Naive thymus-derived CD4-positive, alpha-beta T cell (primary cell): Measurements from ENCODE around the gene ABCC9. TPM values are rescaled to one million over a fixed set of nuclear protein-coding genes. Genes with fewer than 3 reads are reported as not detected.
"Not testable (repeated sequence)": the region's sequence is repeated elsewhere in the genome, so short reads cannot be mapped to it uniquely, and the experiment has no call there.

Experiments
- ATAC-seq: fragments of 150-1000 bp; cut with Tn5 transposase; 2 replicates; pipeline ENCODE4 v1.10.0; 2021; ENCODE audit warnings: mild to moderate bottlenecking, moderate library complexity
- CTCF ChIA-PET: fragments of 350-600 bp; sonication (Branson Sonifier 250); formaldehyde crosslinking; loops from one replicate; lab custom pipeline; 2021; ENCODE audit warnings: antibody characterized with exemption; lab: Charles Lee
- POLR2A ChIA-PET: fragments of 350-600 bp; sonication (Branson Sonifier 250); formaldehyde crosslinking; loops from one replicate; lab custom pipeline; 2021; ENCODE audit warnings: antibody characterized with exemption, inconsistent platforms; lab: Charles Lee
- DNase-seq, 9 donors: peaks; one replicate each; pipeline versions ENCODE4 v3.0.0 to v3.0.0-alpha.2; 2020 to 2022; ENCODE audit warnings: mixed read lengths in 1 of 9
- H3K27ac ChIP-seq: one replicate; pipeline ENCODE4 v1.7.0; 2013; ENCODE audit warnings: mild to moderate bottlenecking, low read depth, low read length, moderate library complexity
- H3K27me3 ChIP-seq, 2 donors: one replicate each; pipeline ENCODE4 v1.7.0; 2013; ENCODE audit warnings: low read length in 2 of 2, mild to moderate bottlenecking in 2 of 2, moderate library complexity in 2 of 2; ENCODE audit not compliant: control insufficient read depth in 2 of 2, insufficient read depth in 2 of 2
- H3K36me3 ChIP-seq, 3 experiments: 1 replicate in 2 of 3; 2 replicates in 1 of 3; pipeline ENCODE4 v1.7.0; 2013; ENCODE audit warnings: low read length in 3 of 3, mild to moderate bottlenecking in 3 of 3, moderate library complexity in 1 of 3; ENCODE audit not compliant: insufficient read depth in 3 of 3, control insufficient read depth in 2 of 3
- H3K4me1 ChIP-seq, 2 donors: one replicate each; pipeline ENCODE4 v1.7.0; 2013; ENCODE audit warnings: low read length in 2 of 2, mild to moderate bottlenecking in 2 of 2, moderate library complexity in 1 of 2; ENCODE audit not compliant: control insufficient read depth in 2 of 2, insufficient read depth in 2 of 2
- H3K4me3 ChIP-seq: 2 replicates; pipeline ENCODE4 v1.7.0; 2013; ENCODE audit warnings: mild to moderate bottlenecking, low read length
- H3K9me3 ChIP-seq, 3 experiments: 1 replicate in 2 of 3; 2 replicates in 1 of 3; pipeline ENCODE4 v1.7.0; 2013; ENCODE audit warnings: low read length in 3 of 3; ENCODE audit not compliant: control insufficient read depth in 2 of 3
- H3K27ac Mint-ChIP-seq, 9 donors: one replicate each; pipeline ENCODE4 v1.8.0; 2020 to 2022; ENCODE audit warnings: mixed read lengths in 9 of 9, mild to moderate bottlenecking in 8 of 9, moderate library complexity in 5 of 9, inconsistent platforms in 2 of 9
- H3K27me3 Mint-ChIP-seq, 5 donors: one replicate each; pipeline ENCODE4 v1.8.0; 2021 to 2022; ENCODE audit warnings: mixed read lengths in 5 of 5, mild to moderate bottlenecking in 1 of 5
- H3K36me3 Mint-ChIP-seq, 5 donors: one replicate each; pipeline ENCODE4 v1.8.0; 2020 to 2022; ENCODE audit warnings: mixed read lengths in 5 of 5, mild to moderate bottlenecking in 3 of 5, inconsistent platforms in 1 of 5
- H3K4me1 Mint-ChIP-seq, 7 donors: one replicate each; pipeline ENCODE4 v1.8.0; 2020 to 2022; ENCODE audit warnings: mixed read lengths in 7 of 7, mild to moderate bottlenecking in 3 of 7, inconsistent platforms in 1 of 7
- H3K4me3 Mint-ChIP-seq, 10 donors: one replicate each; pipeline ENCODE4 v1.8.0; 2020 to 2022; ENCODE audit warnings: mild to moderate bottlenecking in 10 of 10, mixed read lengths in 10 of 10, moderate library complexity in 6 of 10, inconsistent platforms in 2 of 10
- H3K9me3 Mint-ChIP-seq, 11 donors: one replicate each; pipeline ENCODE4 v1.8.0; 2020 to 2022; ENCODE audit warnings: mixed read lengths in 11 of 11, mild to moderate bottlenecking in 4 of 11, inconsistent platforms in 1 of 11, moderate library complexity in 1 of 11
- intact Hi-C, 2 donors: fragments of 100-400 bp; cut with micrococcal nuclease; formaldehyde crosslinking; loops; one replicate each; pipeline ENCODE4 v1.15.1; 2023
- polyA plus RNA-seq, 2 donors: library from polyadenylated mRNA; unstranded; fragments of 300-500 nt; fragmentation: Illumina TruSeq; gene quantifications; one replicate each; pipeline ENCODE4 v1.2.3, GENCODE V29; 2021
- total RNA-seq, 6 experiments: library from RNA in 5 of 6; stranded (reverse) in 5 of 6; gene quantifications; 1 replicate in 5 of 6; 2 replicates in 1 of 6; pipeline ENCODE4 v1.2.3 and lab custom pipeline; 2021 to 2026

The ABCC9 gene
- total and polyA plus RNA-seq, 7 experiments from 2014 or later: 0.05 TPM; not detected in 6

DNA sequence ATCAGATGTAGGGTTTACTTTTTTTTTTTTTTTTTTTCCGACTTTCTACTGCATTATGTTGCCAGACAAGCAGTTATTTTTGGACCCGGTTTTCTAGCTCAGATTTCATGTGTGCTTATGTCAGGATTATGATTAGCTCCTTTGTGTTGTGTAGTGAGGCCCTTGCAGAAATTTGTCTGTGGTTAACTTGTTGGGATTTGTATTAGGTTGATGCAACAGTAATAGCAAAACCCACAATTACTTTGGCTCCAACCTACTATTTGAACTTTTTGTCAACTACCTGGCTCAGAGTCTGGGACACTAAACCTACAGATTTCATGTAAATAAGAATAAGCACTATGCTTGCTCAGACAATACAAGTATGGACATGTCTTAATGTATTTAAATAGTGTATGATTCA lies 122.6 kb downstream of the ABCC9 start:
- ChIA-PET POLR2A (no interaction called here), CTCF (no interaction called here)
- Mint-ChIP-seq H3K27ac (no peak overlapping the region), H3K27me3 (peaks cover 0 to 13% (median 10%) of the 10 kb centered on the region in 5 donors), H3K9me3 (peaks cover 0 to 2% (median 0%) of the 10 kb centered on the region in 11 donors), H3K4me3 (no peak overlapping the region), H3K36me3 (no peaks in the 10 kb centered on the region), H3K4me1 (peaks cover 0 to 2% (median 0%) of the 10 kb centered on the region in 7 donors)
- no peaks in the 10 kb centered on the region for H3K36me3 ChIP-seq
- no peak overlapping the region for H3K27ac ChIP-seq
- H3K4me3 ChIP-seq: no peak overlapping the region
- H3K4me1 ChIP-seq: no peaks in the 10 kb centered on the region
- no peaks in the 10 kb centered on the region for H3K27me3 ChIP-seq
- H3K9me3 ChIP-seq: no peaks in the 10 kb centered on the region
- no peak for DNase-seq
- intact Hi-C loops: no loop called here
- ATAC-seq: no peak

DNA sequence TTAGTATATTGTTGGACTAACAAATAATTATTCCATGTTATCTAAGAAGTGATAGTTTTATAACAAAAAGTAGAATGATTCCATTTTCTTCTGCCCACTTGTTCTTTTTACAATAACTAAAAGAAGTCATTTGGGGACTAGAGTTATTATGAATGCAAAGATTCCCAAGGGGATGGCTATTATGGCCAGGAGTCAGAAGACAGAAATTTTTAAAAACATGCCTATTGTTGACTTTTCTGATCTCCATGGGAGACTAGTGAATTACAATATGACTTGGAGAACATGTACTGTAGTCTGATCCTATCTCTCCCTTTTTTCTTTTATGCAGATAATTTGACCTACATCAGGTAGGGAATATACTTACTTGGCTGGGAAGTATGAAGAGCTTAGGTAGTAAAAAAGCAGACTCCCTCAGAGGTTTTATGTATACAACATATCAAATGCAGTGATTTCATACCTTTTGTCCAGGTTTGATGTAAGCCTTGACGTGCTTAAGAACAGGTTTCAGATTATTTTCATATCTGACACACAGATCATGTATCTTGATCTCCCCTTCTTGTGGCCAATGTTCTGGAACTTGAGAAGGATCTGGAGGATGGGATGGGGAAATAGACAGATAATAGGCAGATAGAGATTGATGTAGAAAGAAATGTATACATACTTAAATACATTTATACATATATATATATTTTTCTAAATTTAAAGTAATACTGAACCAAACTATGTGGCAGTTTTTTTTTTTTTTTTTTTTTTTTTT lies 125.7 kb downstream of the ABCC9 start:
- Histone ChIP-seq H3K9me3 (no peaks in the 10 kb centered on the region), H3K27ac (no peak overlapping the region), H3K4me1 (no peaks in the 10 kb centered on the region), H3K27me3 (no peaks in the 10 kb centered on the region), H3K36me3 (no peaks in the 10 kb centered on the region), H3K4me3 (no peak overlapping the region)
- Mint-ChIP-seq H3K36me3 (no peaks in the 10 kb centered on the region), H3K27ac (no peak overlapping the region), H3K27me3 (peaks cover 0 to 11% (median 6%) of the 10 kb centered on the region in 5 donors), H3K9me3 (peaks cover 0 to 8% (median 0%) of the 10 kb centered on the region in 11 donors), H3K4me1 (no peaks in the 10 kb centered on the region), H3K4me3 (no peak overlapping the region)
- CTCF ChIA-PET: no interaction called here
- intact Hi-C loops: no loop called here
- POLR2A ChIA-PET: no interaction called here
- DNase-seq: no peak
- ATAC-seq: no peak

DNA sequence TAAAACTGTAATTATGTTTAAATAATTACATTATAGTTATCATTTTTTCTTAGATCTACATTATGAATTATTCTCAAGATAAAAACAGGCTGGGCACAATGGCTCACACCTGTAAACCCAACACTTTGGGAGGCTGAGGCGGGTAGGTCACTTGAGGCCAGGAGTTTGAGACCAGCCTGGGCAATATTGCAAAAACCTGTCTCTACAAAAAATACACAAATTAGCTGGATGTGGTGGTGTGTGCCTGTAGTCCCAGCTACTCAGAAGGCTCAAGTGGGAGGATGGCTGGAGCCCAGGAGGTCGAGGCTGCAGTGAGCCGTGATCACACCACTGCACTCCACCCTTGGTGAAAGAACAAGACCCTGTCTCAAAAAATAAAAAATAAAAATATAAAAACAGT lies 126.4 kb downstream of the ABCC9 start:
- POLR2A ChIA-PET: no interaction called here
- no peak for DNase-seq
- Histone ChIP-seq H3K9me3 (no peaks in the 10 kb centered on the region), H3K4me3 (no peak overlapping the region), H3K4me1 (no peaks in the 10 kb centered on the region), H3K36me3 (no peaks in the 10 kb centered on the region), H3K27ac (no peak overlapping the region), H3K27me3 (no peaks in the 10 kb centered on the region)
- ATAC-seq: no peak
- peaks cover 0 to 11% (median 5%) of the 10 kb centered on the region in 5 donors for H3K27me3 Mint-ChIP-seq
- H3K36me3 Mint-ChIP-seq: no peaks in the 10 kb centered on the region
- no peaks in the 10 kb centered on the region for H3K4me1 Mint-ChIP-seq
- intact Hi-C loops: no loop called here
- H3K4me3 Mint-ChIP-seq: no peak overlapping the region
- peaks cover 0 to 13% (median 3%) of the 10 kb centered on the region in 11 donors for H3K9me3 Mint-ChIP-seq
- CTCF ChIA-PET: no interaction called here
- no peak overlapping the region for H3K27ac Mint-ChIP-seq

DNA sequence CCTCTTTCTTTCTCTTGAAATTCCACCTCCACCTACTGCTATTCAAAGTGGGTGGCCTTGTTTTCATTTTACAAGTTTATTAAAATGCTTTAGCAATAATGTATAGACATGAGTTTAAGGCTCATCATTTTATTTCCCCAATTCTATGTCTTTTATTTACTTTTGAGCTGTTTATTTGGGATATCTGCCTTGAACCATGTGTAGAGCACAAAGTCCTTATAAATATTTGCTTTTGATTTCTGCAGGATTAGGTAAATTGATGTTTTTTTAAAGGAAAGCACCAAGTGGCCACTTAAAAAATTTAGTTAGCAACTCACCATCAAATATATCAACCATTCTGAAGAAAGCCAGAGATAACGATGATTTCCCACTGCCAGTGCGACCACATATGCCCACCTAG lies 126.9 kb downstream of the ABCC9 start:
- no peak for DNase-seq
- Histone ChIP-seq H3K4me1 (no peaks in the 10 kb centered on the region), H3K27ac (no peak overlapping the region), H3K9me3 (no peaks in the 10 kb centered on the region), H3K27me3 (no peaks in the 10 kb centered on the region), H3K36me3 (no peaks in the 10 kb centered on the region), H3K4me3 (no peak overlapping the region)
- no peak overlapping the region for H3K4me3 Mint-ChIP-seq
- peaks cover 0 to 13% (median 3%) of the 10 kb centered on the region in 11 donors for H3K9me3 Mint-ChIP-seq
- ChIA-PET POLR2A (no interaction called here), CTCF (no interaction called here)
- H3K27ac Mint-ChIP-seq: peak overlapping the region in 1 of 9 donors; percentile 7
- H3K36me3 Mint-ChIP-seq: no peaks in the 10 kb centered on the region
- intact Hi-C loops: no loop called here
- no peaks in the 10 kb centered on the region for H3K4me1 Mint-ChIP-seq
- peaks cover 0 to 11% (median 5%) of the 10 kb centered on the region in 5 donors for H3K27me3 Mint-ChIP-seq
- ATAC-seq: no peak

DNA sequence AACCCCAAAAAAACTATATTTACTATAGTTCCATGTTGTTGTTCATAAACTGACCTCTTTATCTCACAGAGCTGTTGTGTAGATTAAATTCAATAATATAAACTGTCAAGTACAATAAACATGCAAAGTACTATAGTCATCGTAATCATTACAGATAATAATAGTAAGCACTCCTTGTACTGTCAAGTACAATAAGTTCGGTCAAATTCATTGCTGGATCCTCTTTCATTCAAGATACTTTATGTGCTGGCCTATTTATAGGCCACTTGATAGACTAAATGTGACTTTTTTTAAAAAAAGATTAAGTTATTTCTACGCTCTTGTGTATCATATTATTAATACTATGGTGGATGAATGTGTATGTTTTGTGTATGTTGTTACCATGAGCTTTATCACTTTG lies 127.5 kb downstream of the ABCC9 start:
- Mint-ChIP-seq H3K27me3 (peaks cover 0 to 11% (median 5%) of the 10 kb centered on the region in 5 donors), H3K4me3 (no peak overlapping the region), H3K27ac (peak overlapping the region in 1 of 9 donors; percentile 7), H3K4me1 (no peaks in the 10 kb centered on the region), H3K36me3 (no peaks in the 10 kb centered on the region), H3K9me3 (peaks cover 0 to 13% (median 3%) of the 10 kb centered on the region in 11 donors)
- Histone ChIP-seq H3K27me3 (no peaks in the 10 kb centered on the region), H3K4me1 (no peaks in the 10 kb centered on the region), H3K4me3 (no peak overlapping the region), H3K27ac (no peak overlapping the region), H3K36me3 (no peaks in the 10 kb centered on the region), H3K9me3 (no peaks in the 10 kb centered on the region)
- CTCF ChIA-PET: no interaction called here
- POLR2A ChIA-PET: no interaction called here
- intact Hi-C loops: no loop called here
- DNase-seq (no peak), ATAC-seq (no peak)

DNA sequence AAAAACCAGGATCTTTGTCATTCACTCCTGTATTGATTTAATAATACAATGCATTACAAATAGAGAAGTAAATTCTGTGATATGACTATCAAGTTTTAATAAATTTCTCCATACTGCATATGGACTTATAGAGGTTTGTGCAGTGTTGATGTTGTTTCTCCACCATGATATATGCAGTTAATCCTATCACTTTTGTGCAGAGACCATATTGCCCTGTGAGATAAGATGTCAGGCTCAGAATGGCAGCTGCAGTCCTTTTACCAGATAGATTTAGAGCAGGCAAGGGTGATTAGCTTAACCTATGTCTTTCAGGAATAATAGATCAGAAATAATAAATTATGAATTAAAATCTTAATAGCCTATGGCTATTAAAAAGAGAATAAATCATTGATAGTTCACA lies 128.1 kb downstream of the ABCC9 start:
- Mint-ChIP-seq H3K27me3 (peaks cover 0 to 11% (median 3%) of the 10 kb centered on the region in 5 donors), H3K36me3 (no peaks in the 10 kb centered on the region), H3K27ac (no peak overlapping the region), H3K4me3 (no peak overlapping the region), H3K9me3 (peaks cover 0 to 13% (median 3%) of the 10 kb centered on the region in 11 donors), H3K4me1 (no peaks in the 10 kb centered on the region)
- no peak for DNase-seq
- ChIA-PET POLR2A (no interaction called here), CTCF (no interaction called here)
- H3K4me1 ChIP-seq: no peaks in the 10 kb centered on the region
- intact Hi-C loops: no loop called here
- H3K27me3 ChIP-seq: no peaks in the 10 kb centered on the region
- no peaks in the 10 kb centered on the region for H3K9me3 ChIP-seq
- no peaks in the 10 kb centered on the region for H3K36me3 ChIP-seq
- ATAC-seq: no peak
- H3K27ac ChIP-seq: no peak overlapping the region
- no peak overlapping the region for H3K4me3 ChIP-seq

DNA sequence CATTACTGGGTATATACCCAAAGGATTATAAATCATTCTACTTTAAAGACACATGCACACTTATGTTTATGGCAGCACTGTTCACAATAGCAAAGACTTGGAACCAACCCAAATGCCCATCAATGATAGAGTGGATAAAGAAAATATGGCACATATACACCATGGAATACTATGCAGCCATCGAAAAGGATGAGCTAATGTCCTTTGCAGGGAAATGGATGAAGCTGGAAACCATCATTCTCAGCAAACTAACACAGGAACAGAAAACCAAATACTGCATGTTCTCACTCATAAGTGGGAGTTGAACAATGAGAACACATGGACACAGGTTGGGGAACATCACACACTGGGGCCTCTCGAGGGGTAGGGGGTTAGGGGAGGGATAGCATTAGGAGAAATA lies 128.9 kb downstream of the ABCC9 start:
- H3K4me3 Mint-ChIP-seq, H3K27ac ChIP-seq, DNase-seq, H3K27ac Mint-ChIP-seq, H3K4me3 ChIP-seq, H3K36me3 Mint-ChIP-seq, H3K4me1 Mint-ChIP-seq, H3K27me3 ChIP-seq, ATAC-seq, POLR2A ChIA-PET, intact Hi-C loops, H3K36me3 ChIP-seq, CTCF ChIA-PET, H3K9me3 ChIP-seq, H3K4me1 ChIP-seq: not testable (repeated sequence)
- H3K27me3 Mint-ChIP-seq: peaks cover 0 to 11% (median 1%) of the 10 kb centered on the region in 5 donors
- H3K9me3 Mint-ChIP-seq: peaks cover 0 to 13% (median 3%) of the 10 kb centered on the region in 11 donors
